Mesenchymal stem cell (in vitro differentiated cells and primary cell): Measurements from ENCODE around the gene ALDH1A1. TPM values are rescaled to one million over a fixed set of nuclear protein-coding genes. Genes with fewer than 3 reads are reported as not detected.

Experiments used
- DNase-seq: peaks from one replicate; pipeline ENCODE4 v3.0.0-alpha.2; 2013
- H2AFZ ChIP-seq: one replicate; pipeline ENCODE4 v1.6.1; 2013; ENCODE audit warnings: low read depth, mild to moderate bottlenecking, control low read depth, inconsistent platforms, low read length, moderate library complexity
- H2AK5ac ChIP-seq: 2 replicates; pipeline ENCODE4 v1.6.1; 2013; ENCODE audit warnings: low read length, moderate library complexity, mild to moderate bottlenecking, inconsistent platforms; ENCODE audit not compliant: severe bottlenecking
- H2BK120ac ChIP-seq: one replicate; pipeline ENCODE4 v1.6.1; 2013; ENCODE audit warnings: low read depth, mild to moderate bottlenecking, inconsistent platforms, low read length, moderate library complexity
- H2BK12ac ChIP-seq, 2 experiments: one replicate each; pipeline ENCODE4 v1.6.1; 2013; ENCODE audit warnings: inconsistent platforms in 2 of 2, low read length in 2 of 2, mild to moderate bottlenecking in 2 of 2, moderate library complexity in 2 of 2, control low read depth in 1 of 2
- H2BK15ac ChIP-seq: one replicate; pipeline ENCODE4 v1.6.1; 2013; ENCODE audit warnings: mild to moderate bottlenecking, low read depth, inconsistent platforms; ENCODE audit not compliant: poor library complexity, severe bottlenecking
- H2BK5ac ChIP-seq: 2 replicates; pipeline ENCODE4 v1.6.1; 2013; ENCODE audit warnings: low read depth, mild to moderate bottlenecking, low read length, control low read depth, inconsistent platforms; ENCODE audit not compliant: poor library complexity, severe bottlenecking
- H3K14ac ChIP-seq, 2 experiments: one replicate each; pipeline ENCODE4 v1.6.1; 2013; ENCODE audit warnings: inconsistent platforms in 2 of 2, low read length in 2 of 2, control low read depth in 1 of 2, mild to moderate bottlenecking in 1 of 2, moderate library complexity in 1 of 2
- H3K18ac ChIP-seq, 2 experiments: one replicate each; pipeline ENCODE4 v1.6.1; 2013; ENCODE audit warnings: inconsistent platforms in 2 of 2, low read length in 2 of 2, control low read depth in 1 of 2, low read depth in 1 of 2, mild to moderate bottlenecking in 1 of 2
- H3K23ac ChIP-seq, 2 experiments: one replicate each; pipeline ENCODE4 v1.6.1; 2013; ENCODE audit warnings: inconsistent platforms in 2 of 2, low read length in 2 of 2, mild to moderate bottlenecking in 2 of 2, moderate library complexity in 2 of 2, control low read depth in 1 of 2
- H3K27ac ChIP-seq: 2 replicates; pipeline ENCODE4 v1.5.1; 2013; ENCODE audit warnings: mild to moderate bottlenecking, moderate library complexity, low read length, control low read depth, inconsistent platforms; ENCODE audit not compliant: poor library complexity, severe bottlenecking
- H3K27me3 ChIP-seq, 2 experiments: 2 replicates each; pipeline versions ENCODE4 v1.6.1 to v1.7.0; 2013; ENCODE audit warnings: low read length in 2 of 2, mild to moderate bottlenecking in 2 of 2, moderate library complexity in 2 of 2, control low read depth in 1 of 2, inconsistent platforms in 1 of 2; ENCODE audit not compliant: control insufficient read depth in 1 of 2, insufficient read depth in 1 of 2
- H3K36me3 ChIP-seq, 2 experiments: 2 replicates each; pipeline versions ENCODE4 v1.6.1 to v1.7.0; 2013; ENCODE audit warnings: low read length in 2 of 2, control low read depth in 1 of 2, inconsistent platforms in 1 of 2, low read depth in 1 of 2, mild to moderate bottlenecking in 1 of 2; ENCODE audit not compliant: insufficient read depth in 2 of 2, control insufficient read depth in 1 of 2
- H3K4ac ChIP-seq, 2 experiments: one replicate each; pipeline ENCODE4 v1.6.1; 2013; ENCODE audit warnings: inconsistent platforms in 2 of 2, low read length in 2 of 2, mild to moderate bottlenecking in 2 of 2, moderate library complexity in 2 of 2, control low read depth in 1 of 2, low read depth in 1 of 2
- H3K4me1 ChIP-seq: 2 replicates; pipeline ENCODE4 v1.6.1; 2013; ENCODE audit warnings: low read depth, low read length, control low read depth; ENCODE audit not compliant: control insufficient read depth, insufficient read depth
- H3K4me2 ChIP-seq: 2 replicates; pipeline ENCODE4 v1.6.1; 2013; ENCODE audit warnings: low read length, mild to moderate bottlenecking, inconsistent platforms; ENCODE audit not compliant: poor library complexity, severe bottlenecking
- H3K4me3 ChIP-seq, 2 experiments: 2 replicates each; pipeline versions ENCODE4 v1.5.1 to v1.7.0; 2013; ENCODE audit warnings: low read length in 2 of 2, mild to moderate bottlenecking in 2 of 2, control low read depth in 1 of 2, low read depth in 1 of 2; ENCODE audit not compliant: insufficient read depth in 1 of 2
- H3K79me1 ChIP-seq: replicated peaks from 2 replicates; pipeline ENCODE4 v1.6.1; 2013; ENCODE audit warnings: mild to moderate bottlenecking, control low read depth, low read length, inconsistent platforms; ENCODE audit not compliant: poor library complexity, severe bottlenecking
- H3K9ac ChIP-seq: 2 replicates; pipeline ENCODE4 v1.7.0; 2013; ENCODE audit warnings: mild to moderate bottlenecking, low read length, moderate library complexity
- H3K9me3 ChIP-seq: 2 replicates; pipeline ENCODE4 v1.7.0; 2013; ENCODE audit warnings: mild to moderate bottlenecking, low read length; ENCODE audit not compliant: control insufficient read depth
- H4K8ac ChIP-seq: one replicate; pipeline ENCODE4 v1.6.1; 2013; ENCODE audit warnings: inconsistent platforms, mild to moderate bottlenecking, low read length, moderate library complexity
- H4K91ac ChIP-seq: one replicate; pipeline ENCODE4 v1.6.1; 2013; ENCODE audit warnings: mild to moderate bottlenecking, low read length, inconsistent platforms
- WGBS: methylation state at CpG from one replicate; pipeline ENCODE4 v1.1.7; 2013; ENCODE audit warnings: mixed read lengths; 5-methylcytosine and 5-hydroxymethylcytosine counted together
- polyA plus RNA-seq, 2 experiments: library from polyadenylated mRNA; stranded (reverse); fragments of 200-250 nt; gene quantifications; one replicate each; pipeline ENCODE4 v1.2.3, GENCODE V29; 2013

The ALDH1A1 gene
- polyA plus RNA-seq (2013, experiment 1 of 2), result 3.4 TPM
- 3.5 TPM for polyA plus RNA-seq (2013, experiment 2 of 2)

DNA sequence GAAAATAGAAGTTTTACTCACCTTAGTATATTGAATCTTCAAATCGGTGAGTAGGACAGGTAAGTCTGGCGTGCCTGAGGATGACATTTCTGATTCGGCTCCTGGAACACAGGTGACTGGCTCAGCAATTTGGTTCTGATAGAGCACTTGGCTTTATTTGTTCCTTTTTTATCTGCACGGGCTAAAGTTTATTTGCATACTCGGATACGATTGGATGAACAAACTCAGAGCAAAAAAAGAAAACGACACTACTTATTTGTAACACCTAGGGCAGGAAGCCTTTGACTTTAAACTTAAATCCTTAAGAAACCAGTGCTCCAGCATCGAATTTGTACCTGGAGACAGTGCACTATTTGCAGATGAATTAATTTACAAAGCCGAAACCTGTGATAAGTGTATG lies at the start of gene ALDH1A1:
TSS of gene ALDH1A1 (minus strand) at position 140 of the 400 bp plus-strand sequence. CDS start at position 87, 53 bp downstream.
- no peak within 1 kb of the TSS for H2BK120ac ChIP-seq
- peak within 1 kb of the TSS in 1 of 2 experiments; percentile 47 for H3K4me3 ChIP-seq
- H3K14ac ChIP-seq, result no peak within 1 kb of the TSS
- no peak within 1 kb of the TSS for H2BK5ac ChIP-seq
- no peak within 1 kb of the TSS for H2BK12ac ChIP-seq
- no peak within 1 kb of the TSS for H4K8ac ChIP-seq
- no peak within 1 kb of the TSS for H3K4me2 ChIP-seq
- H3K4ac ChIP-seq, result no peak within 1 kb of the TSS
- no peak for DNase-seq
- peak within 1 kb of the TSS; percentile 58 for H3K9ac ChIP-seq
- no peak within 1 kb of the TSS for H3K23ac ChIP-seq
- no peaks in the 10 kb centered on the region for H3K9me3 ChIP-seq
- 56% methylated on average over 9 of the region's 9 CpGs for WGBS
- H3K36me3 ChIP-seq, result no peaks in the 10 kb centered on the region
- H2BK15ac ChIP-seq, result no peak within 1 kb of the TSS
- no peaks in the 10 kb centered on the region for H3K27me3 ChIP-seq
- H3K18ac ChIP-seq, result no peak within 1 kb of the TSS
- H3K4me1 ChIP-seq, result no peaks in the 10 kb centered on the region
- H3K79me1 ChIP-seq, result no peaks in the 10 kb centered on the region
- no peak within 1 kb of the TSS for H3K27ac ChIP-seq
- H2AK5ac ChIP-seq, result no peak within 1 kb of the TSS
- H2AFZ ChIP-seq, result no peak within 1 kb of the TSS
- no peak within 1 kb of the TSS for H4K91ac ChIP-seq

DNA sequence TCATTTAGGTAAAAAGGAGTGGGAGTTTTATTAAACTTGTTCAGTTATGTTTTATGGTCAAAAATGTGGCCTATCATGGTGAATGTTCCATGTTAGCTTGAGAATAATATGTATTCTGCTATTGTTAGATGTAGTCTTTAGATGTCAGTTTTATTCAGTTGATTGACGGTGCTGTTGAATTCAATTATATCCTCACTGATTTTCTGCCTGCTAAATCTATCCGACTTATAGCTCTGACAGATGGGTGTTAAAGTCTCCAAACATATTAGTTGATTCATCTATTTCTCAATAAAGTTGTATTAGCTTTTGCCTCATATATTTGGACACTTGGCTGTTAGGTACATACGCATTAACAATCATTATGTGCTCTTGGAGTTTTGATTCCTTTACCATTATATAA lies 49.0 kb upstream of the ALDH1A1 start:
- no peak overlapping the region for H2AFZ ChIP-seq
- no peak overlapping the region for H2BK120ac ChIP-seq
- H3K4me3 ChIP-seq, result no peak overlapping the region
- no CpG with 5 or more reads among the region's 3 CpGs for WGBS
- H3K79me1 ChIP-seq, result no peaks in the 10 kb centered on the region
- no peak overlapping the region for H2BK12ac ChIP-seq
- H2BK5ac ChIP-seq, result no peak overlapping the region
- H3K9me3 ChIP-seq, result no peaks in the 10 kb centered on the region
- no peak overlapping the region for H3K4ac ChIP-seq
- H3K27me3 ChIP-seq, result no peaks in the 10 kb centered on the region
- no peak overlapping the region for H3K9ac ChIP-seq
- no peak overlapping the region for H3K23ac ChIP-seq
- H3K4me2 ChIP-seq, result no peak overlapping the region
- no peak overlapping the region for H2BK15ac ChIP-seq
- H3K27ac ChIP-seq, result no peak overlapping the region
- no peak overlapping the region for H4K8ac ChIP-seq
- no peaks in the 10 kb centered on the region for H3K4me1 ChIP-seq
- no peak overlapping the region for H4K91ac ChIP-seq
- no peak overlapping the region for H3K18ac ChIP-seq
- DNase-seq, result no peak
- H3K36me3 ChIP-seq, result no peaks in the 10 kb centered on the region
- no peak overlapping the region for H3K14ac ChIP-seq
- H2AK5ac ChIP-seq, result no peak overlapping the region

DNA sequence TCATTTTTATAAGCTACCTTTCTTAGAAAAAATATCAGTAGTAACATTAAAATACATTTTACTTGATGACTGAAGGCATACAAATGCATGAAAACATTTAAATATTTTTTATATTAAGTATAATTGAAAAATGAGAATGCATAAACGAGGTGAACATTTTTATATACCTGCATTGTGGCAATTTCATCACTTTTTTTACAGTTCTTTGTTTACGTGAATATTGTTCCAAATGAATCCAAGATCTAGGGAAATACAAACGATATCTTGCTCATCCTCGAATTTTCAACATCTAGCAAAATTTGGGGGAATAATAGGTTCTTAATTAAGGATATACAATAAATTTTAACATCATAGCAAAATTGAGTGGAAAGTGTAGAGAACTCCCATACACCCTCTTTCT lies 45.5 kb upstream of the ALDH1A1 start:
- no peak overlapping the region for H3K18ac ChIP-seq
- H2BK5ac ChIP-seq, result no peak overlapping the region
- no peak overlapping the region for H2AK5ac ChIP-seq
- H3K9me3 ChIP-seq, result no peaks in the 10 kb centered on the region
- no peak overlapping the region for H2BK12ac ChIP-seq
- no peak overlapping the region for H3K23ac ChIP-seq
- no peak overlapping the region for H2BK15ac ChIP-seq
- no peak overlapping the region for H2AFZ ChIP-seq
- H3K79me1 ChIP-seq, result no peaks in the 10 kb centered on the region
- no peak overlapping the region for H3K4me2 ChIP-seq
- no peak overlapping the region for H3K14ac ChIP-seq
- H2BK120ac ChIP-seq, result no peak overlapping the region
- no peak for DNase-seq
- H3K36me3 ChIP-seq, result no peaks in the 10 kb centered on the region
- no peak overlapping the region for H3K9ac ChIP-seq
- no peak overlapping the region for H3K27ac ChIP-seq
- no peak overlapping the region for H4K8ac ChIP-seq
- WGBS, result no CpG with 5 or more reads among the region's 4 CpGs
- no peak overlapping the region for H3K4ac ChIP-seq
- H4K91ac ChIP-seq, result no peak overlapping the region
- H3K4me3 ChIP-seq, result no peak overlapping the region
- no peaks in the 10 kb centered on the region for H3K27me3 ChIP-seq
- H3K4me1 ChIP-seq, result no peaks in the 10 kb centered on the region

DNA sequence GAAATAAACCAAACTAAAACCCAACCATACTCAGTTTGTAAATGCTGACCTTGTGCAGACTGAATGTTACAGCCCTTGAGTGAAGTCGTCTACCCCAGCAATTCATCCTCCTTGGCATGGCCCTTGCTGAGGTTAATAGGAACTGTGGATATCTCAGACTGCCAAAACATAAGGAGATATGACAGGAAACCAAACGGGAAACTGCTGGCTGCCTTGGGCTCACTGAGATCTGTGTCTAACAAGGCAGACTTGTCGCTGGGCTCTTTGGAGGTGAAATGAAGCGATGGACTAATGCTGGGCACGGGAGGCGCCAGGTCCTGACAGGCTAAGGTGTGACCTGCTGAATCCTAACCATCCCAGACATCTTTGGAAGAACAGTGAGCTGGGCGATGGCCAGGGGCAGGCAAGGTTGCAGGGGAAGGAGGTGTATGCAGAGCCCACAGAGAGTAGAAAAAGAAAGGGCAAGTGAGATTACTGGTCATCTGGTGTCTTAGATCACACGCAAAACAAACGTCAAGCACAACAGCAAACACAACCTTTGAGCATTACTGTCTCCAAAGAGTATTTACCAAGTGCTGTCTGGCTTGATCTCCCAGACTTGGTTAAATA lies 44.6 kb upstream of the ALDH1A1 start:
- Histone ChIP-seq H2AK5ac (no peak overlapping the region), H2BK12ac (no peak overlapping the region), H3K18ac (no peak overlapping the region), H3K27me3 (no peaks in the 10 kb centered on the region), H3K4me1 (no peaks in the 10 kb centered on the region), H3K27ac (no peak overlapping the region), H4K91ac (no peak overlapping the region), H2BK120ac (no peak overlapping the region), H4K8ac (no peak overlapping the region), H3K9ac (no peak overlapping the region), H3K9me3 (no peaks in the 10 kb centered on the region), H2AFZ (no peak overlapping the region), H3K4ac (no peak overlapping the region), H3K4me3 (no peak overlapping the region), H3K4me2 (no peak overlapping the region), H3K14ac (no peak overlapping the region), H2BK5ac (no peak overlapping the region), H3K36me3 (no peaks in the 10 kb centered on the region), H2BK15ac (no peak overlapping the region), H3K23ac (no peak overlapping the region), H3K79me1 (no peaks in the 10 kb centered on the region)
- no peak for DNase-seq
- 82% methylated on average over 7 of the region's 9 CpGs for WGBS
